ENCODE measurements around the gene TTN.

The TTN gene

GRCh38 chr2:178828486-178828881 is 21.3 kb upstream of the TTN start:
- DNase-seq (no peak), ATAC-seq (replicated peaks) (no peak)
- Mint-ChIP-seq H3K4me1 (peaks cover 7% of the 10 kb centered on the region in 2 donors), H3K27me3 (no peaks in the 10 kb centered on the region), H3K36me3 (peaks cover 0 to 12% of the 10 kb centered on the region in 2 donors), H3K9me3 (peaks cover 1 to 3% of the 10 kb centered on the region in 2 donors), H3K4me3 (no peak overlapping the region), H3K27ac (no peak overlapping the region)

- Mint-ChIP-seq H3K4me3 (no peak overlapping the region), H3K27ac (no peak overlapping the region), H3K4me1 (peaks cover 7% of the 10 kb centered on the region in 2 donors), H3K9me3 (peaks cover 1 to 3% of the 10 kb centered on the region in 2 donors), H3K27me3 (no peaks in the 10 kb centered on the region), H3K36me3 (peaks cover 0 to 12% of the 10 kb centered on the region in 2 donors)
- ATAC-seq (replicated peaks) (no peak), DNase-seq (no peak)
Observed at GRCh38 chr2:178827739-178828485, 20.7 kb upstream of the TTN start.

- Mint-ChIP-seq H3K4me1 (peaks cover 7% of the 10 kb centered on the region in 2 donors), H3K4me3 (no peak overlapping the region), H3K9me3 (peaks cover 1 to 3% of the 10 kb centered on the region in 2 donors), H3K27ac (no peak overlapping the region), H3K36me3 (peaks cover 0 to 12% of the 10 kb centered on the region in 2 donors), H3K27me3 (no peaks in the 10 kb centered on the region)
- DNase-seq (no peak), ATAC-seq (replicated peaks) (no peak)
Observed at GRCh38 chr2:178827111-178827510, 19.9 kb upstream of the TTN start.

GRCh38 chr2:178825183-178825582 is 18.0 kb upstream of the TTN start:
- peaks cover 4 to 8% of the 10 kb centered on the region in 2 donors for H3K4me1 Mint-ChIP-seq
- no peaks in the 10 kb centered on the region for H3K27me3 Mint-ChIP-seq
- no peak overlapping the region for H3K27ac Mint-ChIP-seq
- no peak for DNase-seq
- H3K36me3 Mint-ChIP-seq, result peaks cover 0 to 10% of the 10 kb centered on the region in 2 donors
- ATAC-seq (replicated peaks), result no peak
- H3K9me3 Mint-ChIP-seq, result peaks cover 1 to 3% of the 10 kb centered on the region in 2 donors
- H3K4me3 Mint-ChIP-seq, result no peak overlapping the region

- Mint-ChIP-seq H3K27me3 (no peaks in the 10 kb centered on the region), H3K4me3 (no peak overlapping the region), H3K36me3 (peaks cover 0 to 10% of the 10 kb centered on the region in 2 donors), H3K27ac (no peak overlapping the region), H3K4me1 (peaks cover 6 to 9% of the 10 kb centered on the region in 2 donors), H3K9me3 (peaks cover 1 to 3% of the 10 kb centered on the region in 2 donors)
- no peak for DNase-seq
- ATAC-seq (replicated peaks), result no peak
Observed at GRCh38 chr2:178824181-178824580, 17.0 kb upstream of the TTN start.

GRCh38 chr2:178819992-178820391 is 12.8 kb upstream of the TTN start:
- Mint-ChIP-seq H3K9me3 (no peaks in the 10 kb centered on the region), H3K4me1 (peaks cover 5 to 7% of the 10 kb centered on the region in 2 donors), H3K4me3 (peak overlapping the region; percentile 8 to 50), H3K27ac (peak overlapping the region; percentile 39), H3K27me3 (no peaks in the 10 kb centered on the region), H3K36me3 (no peaks in the 10 kb centered on the region)
- no peak for DNase-seq
- ATAC-seq (replicated peaks), result peak; percentile 70 to 76

- H3K9me3 Mint-ChIP-seq, result no peaks in the 10 kb centered on the region
- no peaks in the 10 kb centered on the region for H3K36me3 Mint-ChIP-seq
- no peak overlapping the region for H3K27ac Mint-ChIP-seq
- no peak overlapping the region for H3K4me3 Mint-ChIP-seq
- ATAC-seq (replicated peaks), result no peak
- no peak for DNase-seq
- H3K4me1 Mint-ChIP-seq, result peaks cover 5 to 7% of the 10 kb centered on the region in 2 donors
- no peaks in the 10 kb centered on the region for H3K27me3 Mint-ChIP-seq
Observed at GRCh38 chr2:178819147-178819875, 12.1 kb upstream of the TTN start.

- DNase-seq (no peak), ATAC-seq (replicated peaks) (no peak)
- Mint-ChIP-seq H3K9me3 (peaks cover 0 to 1% of the 10 kb centered on the region in 2 donors), H3K4me3 (no peak overlapping the region), H3K4me1 (no peaks in the 10 kb centered on the region), H3K36me3 (no peaks in the 10 kb centered on the region), H3K27me3 (no peaks in the 10 kb centered on the region), H3K27ac (no peak overlapping the region)
Observed at GRCh38 chr2:178811901-178812300, 4.7 kb upstream of the TTN start.

GRCh38 chr2:178811045-178811444 is 3.8 kb upstream of the TTN start:
- DNase-seq, result no peak
- no peaks in the 10 kb centered on the region for H3K36me3 Mint-ChIP-seq
- H3K4me1 Mint-ChIP-seq, result no peaks in the 10 kb centered on the region

GRCh38 chr2:178810422-178810821 is 3.2 kb upstream of the TTN start:
- no peaks in the 10 kb centered on the region for H3K27me3 Mint-ChIP-seq
- H3K9me3 Mint-ChIP-seq, result peaks cover 0 to 1% of the 10 kb centered on the region in 2 donors
- no peaks in the 10 kb centered on the region for H3K4me1 Mint-ChIP-seq
- no peak overlapping the region for H3K27ac Mint-ChIP-seq
- DNase-seq, result no peak
- ATAC-seq (replicated peaks), result no peak
- H3K4me3 Mint-ChIP-seq, result no peak overlapping the region
- no peaks in the 10 kb centered on the region for H3K36me3 Mint-ChIP-seq

More at GRCh38 chr2:178811045-178811444, 3.8 kb upstream of the TTN start:
- Mint-ChIP-seq H3K9me3 (peaks cover 0 to 1% of the 10 kb centered on the region in 2 donors), H3K4me3 (no peak overlapping the region), H3K27me3 (no peaks in the 10 kb centered on the region), H3K27ac (no peak overlapping the region)
- no peak for ATAC-seq (replicated peaks)

- Mint-ChIP-seq H3K4me1 (no peaks in the 10 kb centered on the region), H3K36me3 (no peaks in the 10 kb centered on the region)
Observed at GRCh38 chr2:178806543-178806942, 680 bp downstream of the TTN start.

GRCh38 chr2:178805457-178805856 is 1.8 kb downstream of the TTN start:
- no peaks in the 10 kb centered on the region for H3K27me3 Mint-ChIP-seq
- no peaks in the 10 kb centered on the region for H3K4me1 Mint-ChIP-seq
- ATAC-seq (replicated peaks) (no peak), DNase-seq (no peak)
- H3K36me3 Mint-ChIP-seq, result no peaks in the 10 kb centered on the region
- peaks cover 0 to 1% of the 10 kb centered on the region in 2 donors for H3K9me3 Mint-ChIP-seq
- H3K4me3 Mint-ChIP-seq, result no peak overlapping the region
- H3K27ac Mint-ChIP-seq, result no peak overlapping the region

More at GRCh38 chr2:178806543-178806942, 680 bp downstream of the TTN start:
- ATAC-seq (replicated peaks) (no peak), DNase-seq (no peak)
- Mint-ChIP-seq H3K4me3 (no peak overlapping the region), H3K9me3 (peaks cover 0 to 1% of the 10 kb centered on the region in 2 donors), H3K27ac (no peak overlapping the region), H3K27me3 (no peaks in the 10 kb centered on the region)

GRCh38 chr2:178804791-178805190 is 2.4 kb downstream of the TTN start:
- no peak overlapping the region for H3K27ac Mint-ChIP-seq
- H3K9me3 Mint-ChIP-seq, result no peaks in the 10 kb centered on the region
- H3K4me1 Mint-ChIP-seq, result no peaks in the 10 kb centered on the region
- ATAC-seq (replicated peaks) (peak; percentile 44 to 60), DNase-seq (no peak)
- H3K4me3 Mint-ChIP-seq, result no peak overlapping the region
- H3K27me3 Mint-ChIP-seq, result no peaks in the 10 kb centered on the region
- H3K36me3 Mint-ChIP-seq, result no peaks in the 10 kb centered on the region

GRCh38 chr2:178800510-178800909 is 6.7 kb downstream of the TTN start:
- Mint-ChIP-seq H3K27ac (no peak overlapping the region), H3K36me3 (peaks cover 8 to 9% of the 10 kb centered on the region in 2 donors), H3K4me1 (no peaks in the 10 kb centered on the region), H3K9me3 (no peaks in the 10 kb centered on the region), H3K27me3 (no peaks in the 10 kb centered on the region), H3K4me3 (no peak overlapping the region)
- ATAC-seq (replicated peaks) (no peak), DNase-seq (no peak)

- Mint-ChIP-seq H3K27ac (no peak overlapping the region), H3K36me3 (peaks cover 8 to 9% of the 10 kb centered on the region in 2 donors)
Observed at GRCh38 chr2:178799305-178799704, 7.9 kb downstream of the TTN start.

More at GRCh38 chr2:178799305-178799704, 7.9 kb downstream of the TTN start:
- Mint-ChIP-seq H3K9me3 (no peaks in the 10 kb centered on the region), H3K4me1 (no peaks in the 10 kb centered on the region), H3K4me3 (no peak overlapping the region), H3K27me3 (no peaks in the 10 kb centered on the region)
- ATAC-seq (replicated peaks) (no peak), DNase-seq (no peak)

Data from stimulated activated naive B cell treated with anti-CD40 and anti-IgM and Interleukin-4, amounts not matched to agents 10 μg/mL and 1 μg/mL and 100 μg/mL, for 72 hours (primary cell).